GM23338 (cell line): Measurements from ENCODE around the gene RGS7. TPM values are rescaled to one million over a fixed set of nuclear protein-coding genes. Genes with fewer than 3 reads are reported as not detected.
A peak's percentile ranks its signal among the peaks of the same experiment; 100 is the strongest.

Experiments used
- ATAC-seq: fragments of 200-7000 bp; cut with Tn5 transposase; 3 replicates; pipeline ENCODE4 v1.9.1; 2020
- DNase-seq: peaks from one replicate; pipeline ENCODE4 v3.0.0-alpha.2; 2015; ENCODE audit warnings: low spot score
- H2AFZ ChIP-seq: fragments of 200-600 bp; sonication (generic); 2 replicates; pipeline ENCODE4 v1.8.0; 2016; ENCODE audit warnings: antibody characterized with exemption, mild to moderate bottlenecking, moderate library complexity
- H3F3A ChIP-seq: fragments of 200-600 bp; sonication (generic); replicated peaks from 2 replicates; pipeline ENCODE4 v1.8.0; 2017; ENCODE audit warnings: antibody characterized with exemption, mixed run types, low read depth
- H3K27ac ChIP-seq: fragments of 200-600 bp; sonication (generic); 2 replicates; pipeline ENCODE4 v1.6.1; 2016; ENCODE audit warnings: low read depth
- H3K27me3 ChIP-seq: fragments of 200-600 bp; sonication (generic); 2 replicates; pipeline ENCODE4 v1.8.0; 2016; ENCODE audit warnings: mild to moderate bottlenecking, mixed run types, moderate library complexity; ENCODE audit not compliant: insufficient read depth
- H3K36me3 ChIP-seq: fragments of 200-600 bp; sonication (generic); 2 replicates; pipeline ENCODE4 v1.8.0; 2016; ENCODE audit warnings: mild to moderate bottlenecking; ENCODE audit not compliant: insufficient read depth
- H3K4me1 ChIP-seq: fragments of 200-600 bp; sonication (generic); 2 replicates; pipeline ENCODE4 v1.8.0; 2016; ENCODE audit warnings: mild to moderate bottlenecking, moderate library complexity; ENCODE audit not compliant: insufficient read depth
- H3K4me2 ChIP-seq: fragments of 200-600 bp; sonication (generic); 2 replicates; pipeline ENCODE4 v1.7.1; 2017; ENCODE audit warnings: mixed run types
- H3K4me3 ChIP-seq: fragments of 200-600 bp; sonication (generic); 2 replicates; pipeline ENCODE4 v1.6.1; 2016; ENCODE audit warnings: mixed run types
- H3K79me2 ChIP-seq: fragments of 200-600 bp; sonication (generic); replicated peaks from 2 replicates; pipeline ENCODE4 v1.8.0; 2017; ENCODE audit warnings: mild to moderate bottlenecking; ENCODE audit not compliant: insufficient read depth
- H3K9me2 ChIP-seq: fragments of 200-600 bp; sonication (generic); 2 replicates; pipeline ENCODE4 v1.8.0; 2017; ENCODE audit not compliant: insufficient read depth
- H4K20me1 ChIP-seq: fragments of 200-600 bp; sonication (generic); replicated peaks from 2 replicates; pipeline ENCODE4 v1.8.0; 2017; ENCODE audit warnings: mild to moderate bottlenecking; ENCODE audit not compliant: insufficient read depth
- H3K27ac Mint-ChIP-seq: 2 replicates; pipeline ENCODE4 v1.8.0; 2020; ENCODE audit warnings: inconsistent platforms, mild to moderate bottlenecking, moderate library complexity, mixed read lengths
- H3K27me3 Mint-ChIP-seq: 3 replicates; pipeline ENCODE4 v1.8.0; 2022; ENCODE audit warnings: low read depth, mild to moderate bottlenecking, moderate library complexity, mixed read lengths, inconsistent platforms; ENCODE audit not compliant: insufficient read depth, poor library complexity
- H3K36me3 Mint-ChIP-seq: 3 replicates; pipeline ENCODE4 v1.8.0; 2021; ENCODE audit warnings: low read depth, mild to moderate bottlenecking, inconsistent platforms, moderate library complexity, mixed read lengths
- H3K4me1 Mint-ChIP-seq: 3 replicates; pipeline ENCODE4 v1.8.0; 2020; ENCODE audit warnings: mild to moderate bottlenecking, inconsistent platforms, mixed read lengths
- H3K4me3 Mint-ChIP-seq: 3 replicates; pipeline ENCODE4 v1.8.0; 2021; ENCODE audit warnings: moderate library complexity, mild to moderate bottlenecking, inconsistent platforms, mixed read lengths
- H3K9me3 Mint-ChIP-seq: 3 replicates; pipeline ENCODE4 v1.8.0; 2020; ENCODE audit warnings: moderate library complexity, mild to moderate bottlenecking, inconsistent platforms, mixed read lengths
- CREB1 ChIP-seq: fragments of 250-450 bp; sonication (Bioruptor Pico); IDR thresholded peaks from 2 replicates; pipeline ENCODE4 v1.5.0; 2020; ENCODE audit warnings: low read depth, mild to moderate bottlenecking, moderate library complexity
- EZH2 ChIP-seq: fragments of 200-600 bp; sonication (generic); IDR thresholded peaks from one replicate; pipeline ENCODE4 v1.8.0; 2017; ENCODE audit warnings: antibody characterized with exemption, mild to moderate bottlenecking, low read depth; ENCODE audit not compliant: unreplicated experiment
- EZH2phosphoT487 ChIP-seq: fragments of 200-600 bp; sonication (generic); IDR thresholded peaks from one replicate; pipeline ENCODE4 v1.8.1; 2018; ENCODE audit warnings: antibody characterized with exemption; ENCODE audit not compliant: unreplicated experiment
- JUNB ChIP-seq: IDR thresholded peaks from one replicate; pipeline ENCODE4 v1.6.1; 2016; ENCODE audit warnings: antibody characterized with exemption; ENCODE audit not compliant: unreplicated experiment
- NANOG ChIP-seq: IDR thresholded peaks from 2 replicates; pipeline ENCODE4 v1.6.1; 2016; ENCODE audit warnings: antibody characterized with exemption, borderline replicate concordance
- STAT1 ChIP-seq: IDR thresholded peaks from one replicate; pipeline ENCODE4 v1.6.1; 2016; ENCODE audit warnings: antibody characterized with exemption; ENCODE audit not compliant: unreplicated experiment
- ZNF114 ChIP-seq: fragments of 250-450 bp; sonication (Bioruptor Pico); IDR thresholded peaks from 2 replicates; pipeline ENCODE4 v1.5.0; 2020; ENCODE audit warnings: mild to moderate bottlenecking, moderate library complexity
- ZNF331 ChIP-seq: fragments of 250-450 bp; sonication (Bioruptor Pico); IDR thresholded peaks from 2 replicates; pipeline ENCODE4 v1.5.0; 2020; ENCODE audit warnings: low read depth, mild to moderate bottlenecking, moderate library complexity
- ZNF462 ChIP-seq: fragments of 250-450 bp; sonication (Bioruptor Pico); IDR thresholded peaks from 2 replicates; pipeline ENCODE4 v1.5.0; 2020; ENCODE audit warnings: mild to moderate bottlenecking, moderate library complexity
- polyA plus RNA-seq: library from polyadenylated mRNA; unstranded; fragments of >200 nt; fragmentation: Nextera tagmentation; extraction: Ambion mirVana; gene quantifications from 2 replicates; pipeline ENCODE4 v1.2.1, GENCODE V29; 2016
- total RNA-seq: library from RNA; depleted of rRNA; stranded (reverse); fragments of >200 nt; shearing (Covaris generic); gene quantifications from 2 replicates; pipeline ENCODE4 v1.2.3, GENCODE V29; 2014

RGS7 gene
- total and polyA plus RNA-seq, 2 experiments from 2014 or later: 2.0 to 2.2 TPM

GRCh38 chr1:241077386-241078147 lies 279.4 kb downstream of the RGS7 start:
- H3K4me2 ChIP-seq: no peak overlapping the region
- no peaks in the 10 kb centered on the region for H3F3A ChIP-seq
- peak; percentile 38 for ATAC-seq
- H3K4me3 Mint-ChIP-seq: no peak overlapping the region
- no peaks in the 10 kb centered on the region for H4K20me1 ChIP-seq
- peaks cover 11% of the 10 kb centered on the region for H3K4me1 Mint-ChIP-seq
- no peaks in the 10 kb centered on the region for H3K79me2 ChIP-seq
- H3K27ac Mint-ChIP-seq: no peak overlapping the region
- DNase-seq: no peak
- no peak overlapping the region for H3K27ac ChIP-seq
- no peaks in the 10 kb centered on the region; the same call in 2 of the 3 replicates for H3K9me3 Mint-ChIP-seq
- no peaks in the 10 kb centered on the region for H3K36me3 Mint-ChIP-seq
- H3K4me1 ChIP-seq: peaks cover 4% of the 10 kb centered on the region; the same call in 1 of the 2 replicates
- no peaks in the 10 kb centered on the region for H3K36me3 ChIP-seq
- no peaks in the 10 kb centered on the region for H3K27me3 Mint-ChIP-seq
- no peaks in the 10 kb centered on the region for H3K9me2 ChIP-seq
- H2AFZ ChIP-seq: peak overlapping the region; percentile 75; the same call in 1 of the 2 replicates
- no peaks in the 10 kb centered on the region for H3K27me3 ChIP-seq
- H3K4me3 ChIP-seq: no peak overlapping the region
- TF ChIP-seq EZH2phosphoT487 (no peak), CREB1 (CRISPR knock-in tag) (no peak), ZNF114 (CRISPR knock-in tag) (no peak), ZNF331 (CRISPR knock-in tag) (no peak), STAT1 (no peak), ZNF462 (CRISPR knock-in tag) (no peak), EZH2 (no peak), JUNB (no peak), NANOG (no peak)
